MV-4-11 (cell line): ENCODE measurements around the gene PCK2.
"Not testable (repeated sequence)": the region's sequence is repeated elsewhere in the genome, so short reads cannot be mapped to it uniquely, and the experiment has no call there.

ENCODE experiments used
- DNase-seq: peaks from one replicate; lab custom pipeline; 2025; lab: John Stamatoyannopoulos, UW

PCK2 gene

GRCh38 chr14:24095271-24096068, 1.4 kb downstream of the PCK2 start:
- peak; percentile 28 for DNase-seq

- DNase-seq: no peak
Measured at GRCh38 chr14:24096545-24097181, 2.6 kb downstream of the PCK2 start.

- no peak for DNase-seq
Measured at GRCh38 chr14:24098229-24098926, 4.3 kb downstream of the PCK2 start.

GRCh38 chr14:24098927-24099813, 5.1 kb downstream of the PCK2 start:
- DNase-seq: no peak

GRCh38 chr14:24100197-24100981, 6.3 kb downstream of the PCK2 start:
- DNase-seq: peak; percentile 34

- DNase-seq: no peak
Measured at GRCh38 chr14:24100982-24101494, 6.9 kb downstream of the PCK2 start.

- DNase-seq: no peak
Measured at GRCh38 chr14:24102357-24103048, 8.4 kb downstream of the PCK2 start.

GRCh38 chr14:24103451-24103850, 9.3 kb downstream of the PCK2 start:
- no peak for DNase-seq

GRCh38 chr14:24105609-24106239, 11.6 kb downstream of the PCK2 start:
- not testable (repeated sequence) for DNase-seq

GRCh38 chr14:24106672-24107271, 12.7 kb downstream of the PCK2 start:
- no peak for DNase-seq

- no peak for DNase-seq
Measured at GRCh38 chr14:24108336-24108874, 14.3 kb downstream of the PCK2 start.

- no peak for DNase-seq
Measured at GRCh38 chr14:24110060-24110459, 15.9 kb downstream of the PCK2 start.

- no peak for DNase-seq
Measured at GRCh38 chr14:24110523-24110922, 16.4 kb downstream of the PCK2 start.

- DNase-seq: no peak
Measured at GRCh38 chr14:24113379-24113800, 19.3 kb downstream of the PCK2 start.

GRCh38 chr14:24113801-24114531, 19.9 kb downstream of the PCK2 start:
- DNase-seq: peak; percentile 96

- peak; percentile 100 for DNase-seq
Measured at GRCh38 chr14:24114532-24115421, 20.7 kb downstream of the PCK2 start, which contains the start of the genes DCAF11 and NRL. Gene DCAF11, plus strand, starts transcription at chr14:24114777. Its CDS starts 818 bp downstream, at chr14:24115595. Gene NRL, minus strand, starts transcription at chr14:24114949. Its CDS starts 32,101 bp downstream, at chr14:24082848.
